ENCODE measurements around the gene KRT86.

KRT86 gene

DNA sequence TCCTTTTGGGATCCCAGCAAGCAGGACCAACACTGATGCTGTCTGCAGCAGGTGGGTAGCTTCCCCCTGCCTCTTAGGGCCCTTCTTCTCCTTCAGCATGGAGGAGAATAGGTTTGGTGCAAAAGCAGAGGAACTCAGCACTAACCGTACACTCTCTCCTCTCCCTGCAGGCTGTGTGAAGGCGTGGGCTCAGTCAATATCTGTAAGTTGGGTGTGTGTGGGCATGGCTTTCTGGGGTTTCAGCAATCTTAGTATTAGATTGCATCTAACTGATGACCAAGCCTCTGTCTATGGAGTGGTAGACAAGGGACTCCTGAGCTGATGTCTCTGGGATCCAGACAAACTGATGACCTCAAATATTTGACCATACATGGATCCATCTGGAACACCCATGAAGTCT, 78.5 kb downstream of the KRT86 start:
- no peak overlapping the region for H3K4me3 ChIP-seq (replicated peaks in 1 of 2; ENCODE audit: low read depth in 2 of 2, low read length in 2 of 2)
- DNase-seq (ENCODE audit: low read depth in 2 of 2) = no peak
- TF ChIP-seq, protein P1, sequence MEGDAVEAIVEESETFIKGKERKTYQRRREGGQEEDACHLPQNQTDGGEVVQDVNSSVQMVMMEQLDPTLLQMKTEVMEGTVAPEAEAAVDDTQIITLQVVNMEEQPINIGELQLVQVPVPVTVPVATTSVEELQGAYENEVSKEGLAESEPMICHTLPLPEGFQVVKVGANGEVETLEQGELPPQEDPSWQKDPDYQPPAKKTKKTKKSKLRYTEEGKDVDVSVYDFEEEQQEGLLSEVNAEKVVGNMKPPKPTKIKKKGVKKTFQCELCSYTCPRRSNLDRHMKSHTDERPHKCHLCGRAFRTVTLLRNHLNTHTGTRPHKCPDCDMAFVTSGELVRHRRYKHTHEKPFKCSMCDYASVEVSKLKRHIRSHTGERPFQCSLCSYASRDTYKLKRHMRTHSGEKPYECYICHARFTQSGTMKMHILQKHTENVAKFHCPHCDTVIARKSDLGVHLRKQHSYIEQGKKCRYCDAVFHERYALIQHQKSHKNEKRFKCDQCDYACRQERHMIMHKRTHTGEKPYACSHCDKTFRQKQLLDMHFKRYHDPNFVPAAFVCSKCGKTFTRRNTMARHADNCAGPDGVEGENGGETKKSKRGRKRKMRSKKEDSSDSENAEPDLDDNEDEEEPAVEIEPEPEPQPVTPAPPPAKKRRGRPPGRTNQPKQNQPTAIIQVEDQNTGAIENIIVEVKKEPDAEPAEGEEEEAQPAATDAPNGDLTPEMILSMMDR (IDR thresholded peaks at IDR 0.05; ENCODE audit: low read depth, low read length) = no peak

DNA sequence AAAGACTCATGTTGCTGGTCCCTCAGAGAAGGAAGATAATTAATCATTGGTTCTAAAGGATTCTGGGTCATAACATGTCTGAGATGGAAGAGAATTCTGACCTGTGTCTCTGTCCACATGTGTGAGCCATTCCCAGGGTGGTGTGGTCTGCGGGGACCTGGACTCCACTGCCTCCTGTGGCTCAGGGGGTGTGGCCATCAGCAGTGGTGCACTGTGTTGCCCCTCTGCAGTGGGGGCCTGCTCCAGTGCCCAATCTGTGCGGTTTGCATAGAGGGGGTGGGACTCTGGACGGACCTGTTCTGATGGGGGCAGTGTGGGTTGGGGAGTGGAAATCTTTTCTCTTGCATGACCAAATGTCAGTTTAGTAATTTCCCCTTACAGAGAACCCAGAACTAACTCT, 79.3 kb downstream of the KRT86 start:
- TF ChIP-seq, protein P1 (IDR thresholded peaks at IDR 0.05; ENCODE audit: low read depth, low read length) = no peak
- H3K4me3 ChIP-seq (replicated peaks in 1 of 2; ENCODE audit: low read depth in 2 of 2, low read length in 2 of 2) = no peak overlapping the region
- no peak for DNase-seq (ENCODE audit: low read depth in 2 of 2)

DNA sequence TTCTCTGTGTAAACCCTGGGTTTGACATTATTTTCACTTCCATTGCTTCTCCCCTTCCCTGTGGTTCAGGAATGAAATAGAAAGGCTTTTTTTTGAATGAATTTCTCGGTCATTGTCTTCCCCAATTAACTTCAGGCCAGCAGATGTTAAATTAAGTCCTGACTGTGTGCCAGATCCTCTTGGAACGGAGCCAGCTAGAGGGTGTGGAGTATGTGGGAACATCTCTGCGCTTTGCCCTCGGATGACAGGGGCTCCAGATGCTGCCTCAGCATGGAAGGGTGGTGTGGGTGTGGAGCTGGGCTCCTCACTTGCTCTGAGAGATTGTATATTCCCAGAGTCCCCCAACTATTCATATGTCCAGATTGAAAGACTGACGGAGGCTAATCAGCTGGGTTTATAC, 79.8 kb downstream of the KRT86 start:
- H3K4me3 ChIP-seq (replicated peaks in 1 of 2; ENCODE audit: low read depth in 2 of 2, low read length in 2 of 2) = no peak overlapping the region
- TF ChIP-seq, protein P1 (IDR thresholded peaks at IDR 0.05; ENCODE audit: low read depth, low read length) = no peak
- no peak for DNase-seq (ENCODE audit: low read depth in 2 of 2)

DNA sequence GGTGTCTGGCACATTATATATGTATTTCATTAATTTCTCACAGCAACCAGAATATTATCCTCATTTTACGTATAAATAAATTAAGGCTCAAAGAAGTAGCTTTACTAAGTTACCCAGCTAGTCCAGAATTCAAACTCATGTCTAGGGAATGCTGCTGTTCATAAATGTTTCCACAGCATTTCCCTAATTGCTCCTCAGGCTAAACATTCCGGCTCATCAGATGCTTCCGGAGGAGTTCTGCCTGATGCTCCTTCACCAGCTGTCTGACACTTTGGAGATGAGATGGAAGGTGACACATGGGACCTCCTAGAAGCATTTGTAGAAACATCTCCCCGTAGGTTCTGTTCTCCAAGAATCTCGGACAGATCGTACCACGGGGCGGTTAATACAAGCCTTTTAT, 80.7 kb downstream of the KRT86 start:
- DNase-seq (ENCODE audit: low read depth in 2 of 2) = no peak
- H3K4me3 ChIP-seq (replicated peaks in 1 of 2; ENCODE audit: low read depth in 2 of 2, low read length in 2 of 2) = no peak overlapping the region
- TF ChIP-seq, protein P1 (IDR thresholded peaks at IDR 0.05; ENCODE audit: low read depth, low read length) = no peak

DNA sequence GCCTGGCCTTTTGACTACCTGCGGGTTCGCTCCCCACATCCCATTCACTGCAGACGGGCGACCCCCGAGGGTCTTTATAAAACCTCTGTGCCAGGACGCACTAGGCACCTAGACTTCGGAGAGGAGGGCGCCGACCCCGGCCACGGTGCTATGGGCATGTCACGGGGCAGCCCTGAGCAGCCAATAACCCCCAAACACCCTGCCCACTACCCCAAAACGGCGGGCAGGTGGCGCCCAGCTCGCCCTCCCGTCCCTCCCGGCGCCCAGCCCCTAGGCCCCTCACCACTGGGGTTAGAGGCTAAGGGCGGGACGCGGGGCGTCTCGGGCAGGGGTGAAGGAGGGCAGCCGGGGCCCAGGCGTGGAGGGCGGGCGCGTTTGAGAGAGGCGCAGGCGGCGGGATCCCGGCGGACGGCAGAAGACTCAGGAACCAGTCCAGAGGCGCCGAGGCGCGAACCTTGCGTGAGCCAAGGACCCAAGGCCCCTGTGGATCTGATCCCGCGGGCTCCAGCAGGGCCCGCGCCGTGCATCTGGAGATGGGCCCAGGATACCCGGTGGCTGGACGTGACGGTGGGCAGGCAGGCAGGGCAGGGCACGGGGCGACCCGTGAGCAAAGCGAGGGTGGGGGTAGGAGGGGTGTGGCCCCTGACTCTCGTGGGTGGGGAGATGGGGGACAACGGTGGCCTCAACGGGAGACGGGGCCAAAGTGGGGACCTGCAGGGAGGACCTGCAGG, 81.8 kb downstream of the KRT86 start:
- H3K4me3 ChIP-seq (replicated peaks in 1 of 2; ENCODE audit: low read depth in 2 of 2, low read length in 2 of 2) = no peak overlapping the region
- TF ChIP-seq, protein P1 (IDR thresholded peaks at IDR 0.05; ENCODE audit: low read depth, low read length) = no peak
- no peak for DNase-seq (ENCODE audit: low read depth in 2 of 2)

DNA sequence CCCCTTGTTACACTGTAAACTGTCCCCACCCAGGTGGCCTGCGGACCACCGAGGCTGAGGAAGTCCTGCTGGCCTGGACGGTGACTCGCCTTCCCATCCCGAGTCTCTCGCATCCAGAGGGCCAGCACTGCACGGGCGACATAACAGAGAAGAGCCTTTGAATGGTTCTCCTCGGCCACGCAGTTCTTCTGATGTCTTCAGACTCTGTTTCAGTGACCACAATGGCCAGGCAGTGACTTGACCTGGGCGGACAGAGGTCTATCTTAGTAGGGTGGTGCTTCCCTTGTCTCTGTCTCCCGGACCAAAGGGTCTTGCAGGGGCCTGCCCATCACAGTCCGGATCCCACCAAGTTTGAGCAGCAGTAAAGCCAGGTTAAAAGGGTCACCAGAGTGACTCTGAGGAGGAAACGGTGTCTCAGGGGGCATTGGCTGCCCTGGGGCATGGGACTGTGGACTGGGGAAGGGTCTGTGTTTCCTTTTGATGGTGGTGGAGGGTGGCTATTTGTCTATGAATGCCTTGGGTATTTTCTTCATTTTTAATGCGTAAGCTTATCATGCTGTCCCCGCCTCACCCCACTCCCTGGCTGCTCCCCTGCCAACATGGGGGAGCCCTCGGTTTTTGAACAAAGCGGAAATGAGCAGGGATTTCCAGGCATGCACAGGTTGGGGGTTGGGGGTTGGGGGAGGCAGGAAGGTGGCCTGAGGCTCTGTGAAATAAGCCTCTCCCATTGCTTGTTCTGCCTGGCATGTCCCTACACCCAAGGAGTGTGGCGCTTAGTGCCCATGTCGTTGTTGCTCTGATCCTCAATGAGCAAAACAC, 82.5 kb downstream of the KRT86 start:
- DNase-seq (ENCODE audit: low read depth in 2 of 2) = no peak
- TF ChIP-seq, protein P1 (IDR thresholded peaks at IDR 0.05; ENCODE audit: low read depth, low read length) = no peak
- H3K4me3 ChIP-seq (replicated peaks in 1 of 2; ENCODE audit: low read depth in 2 of 2, low read length in 2 of 2) = no peak overlapping the region
